Ramos (cell line): ENCODE measurements around the gene UMAD1.

Source experiments
- in situ Hi-C: fragments of 300-500 bp; cut with MboI; formaldehyde crosslinking; loops from one replicate; pipeline ENCODE4 v1.14.3; 2022; ENCODE audit warnings: low sequenced_read_pairs; ENCODE audit not compliant: unreplicated experiment

The UMAD1 gene

DNA sequence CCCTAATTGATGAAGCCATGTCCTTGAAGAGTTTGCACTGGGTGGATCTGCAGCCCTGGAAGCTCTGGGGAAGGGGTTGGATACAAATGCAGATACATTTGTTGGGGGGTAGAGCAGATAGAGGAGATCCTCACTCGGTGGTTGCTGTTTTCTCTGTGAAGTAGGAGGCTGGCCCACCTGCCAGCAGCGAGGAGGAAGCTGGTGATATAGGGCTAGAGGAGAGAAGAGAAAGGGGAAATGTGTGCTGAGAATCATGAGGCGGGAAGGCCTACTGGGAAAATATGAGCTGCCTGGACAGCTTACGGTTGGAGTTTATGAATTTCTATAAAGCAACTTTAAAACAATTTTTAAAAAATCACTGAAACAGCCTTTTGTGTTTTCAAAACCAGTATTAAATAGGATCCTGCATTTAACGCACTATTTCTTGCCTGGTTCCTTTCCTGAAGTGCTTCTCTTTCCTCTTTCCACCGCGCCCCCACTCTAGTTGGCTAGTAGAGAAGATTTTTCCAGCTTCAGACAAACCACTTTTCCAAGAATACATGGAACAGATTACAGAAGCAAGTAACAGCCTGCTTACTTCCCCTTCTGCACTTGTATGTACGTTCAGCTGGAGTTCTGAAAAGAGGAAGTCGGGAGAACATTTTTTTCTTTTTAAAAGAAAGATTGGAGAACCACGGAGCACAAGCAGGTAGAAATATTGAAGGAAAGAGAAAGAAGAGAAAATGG is 227.5 kb downstream of the UMAD1 start:
- in situ Hi-C loops = no loop called here

- in situ Hi-C loops = no loop called here
These were observed 228.0 kb downstream of the UMAD1 start for GRCh38 chr7:7868572-7868899.

GRCh38 chr7:7869036-7869435 is 228.5 kb downstream of the UMAD1 start:
- in situ Hi-C loops = no loop called here

- in situ Hi-C loops = no loop called here
These were observed 229.1 kb downstream of the UMAD1 start for GRCh38 chr7:7869651-7870050.

GRCh38 chr7:7870555-7870954 is 230.0 kb downstream of the UMAD1 start:
- in situ Hi-C loops = no loop called here

GRCh38 chr7:7876419-7876818 is 235.9 kb downstream of the UMAD1 start:
- in situ Hi-C loops = no loop called here

DNA sequence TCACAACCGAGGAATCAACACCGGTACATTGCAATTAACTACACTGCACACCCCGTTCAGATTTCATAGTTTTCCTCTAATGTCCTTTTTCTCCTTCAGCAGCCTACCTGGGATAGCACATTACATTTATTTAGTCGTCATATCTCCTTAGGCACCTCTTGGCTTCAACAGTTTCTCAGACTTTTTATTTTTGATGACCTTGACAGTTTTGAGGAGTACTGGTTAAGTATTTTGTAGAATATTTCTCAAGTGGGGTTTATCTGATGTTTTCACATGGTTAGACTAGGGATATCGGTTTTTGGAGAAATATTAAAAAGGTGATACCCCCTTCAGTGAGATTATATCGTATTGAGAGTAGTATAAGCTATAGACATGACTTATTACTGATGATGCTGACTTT is 241.0 kb downstream of the UMAD1 start:
- in situ Hi-C loops = no loop called here

- in situ Hi-C loops = no loop called here
These were observed 242.3 kb downstream of the UMAD1 start for GRCh38 chr7:7882888-7883287.

- in situ Hi-C loops = no loop called here
These were observed 242.8 kb downstream of the UMAD1 start for GRCh38 chr7:7883394-7883793.

DNA sequence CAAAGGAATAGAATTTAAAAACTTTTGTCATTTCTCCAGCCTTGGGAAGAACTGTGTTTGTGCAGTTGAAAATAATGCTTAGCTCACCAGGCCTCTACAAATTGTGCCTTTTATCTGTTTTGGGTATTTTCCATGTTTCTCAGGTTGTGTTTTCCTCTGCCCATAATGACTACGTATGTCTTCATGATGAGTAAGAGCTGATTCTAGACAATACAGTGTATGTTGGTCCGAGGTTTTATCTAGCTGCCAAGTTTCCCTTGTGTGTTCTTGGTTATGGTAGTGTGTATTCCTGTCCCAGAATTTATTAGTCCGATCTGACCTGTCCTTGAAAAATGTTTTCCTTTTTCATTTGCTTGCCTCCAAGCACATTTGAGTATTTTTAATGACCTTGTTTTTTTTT is 244.3 kb downstream of the UMAD1 start:
- in situ Hi-C loops = no loop called here

DNA sequence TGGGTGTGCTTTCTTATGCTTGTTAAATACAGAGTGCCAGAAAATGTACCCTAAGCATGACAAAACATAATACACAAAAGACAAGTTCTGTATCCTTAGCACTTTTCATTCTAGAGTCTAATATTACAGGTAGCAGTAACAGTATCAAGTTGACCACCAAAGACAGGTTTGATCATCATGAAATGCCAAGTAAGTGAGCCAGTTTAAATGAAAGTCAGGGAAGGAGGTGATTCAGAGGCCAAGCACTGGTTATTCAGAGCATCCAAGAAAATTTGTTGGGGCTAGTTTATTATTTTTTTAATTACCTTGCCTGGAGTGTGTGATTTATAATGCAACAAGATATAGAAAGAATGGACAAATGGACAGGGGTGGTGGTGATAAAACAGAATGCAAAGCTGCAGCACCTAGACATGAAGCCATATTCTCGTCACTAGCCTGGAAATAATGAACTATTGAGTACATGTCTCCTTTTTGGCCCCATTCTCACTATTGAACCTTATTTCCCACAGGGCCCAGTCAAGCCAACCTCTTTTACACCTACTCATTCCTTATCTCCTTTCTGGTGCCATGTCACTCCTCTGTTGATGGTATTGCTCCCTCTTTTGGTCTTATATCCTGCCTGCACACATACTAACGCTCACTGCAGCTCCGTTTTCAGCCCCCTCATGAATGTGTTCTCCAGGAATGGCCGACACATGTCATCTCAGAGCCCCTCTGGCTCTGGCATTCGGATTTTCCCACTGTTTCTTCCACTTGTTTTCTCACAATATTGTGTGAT is 249.4 kb downstream of the UMAD1 start:
- in situ Hi-C loops = no loop called here

- in situ Hi-C loops = no loop called here
These were observed 254.6 kb downstream of the UMAD1 start for GRCh38 chr7:7895004-7895650.

DNA sequence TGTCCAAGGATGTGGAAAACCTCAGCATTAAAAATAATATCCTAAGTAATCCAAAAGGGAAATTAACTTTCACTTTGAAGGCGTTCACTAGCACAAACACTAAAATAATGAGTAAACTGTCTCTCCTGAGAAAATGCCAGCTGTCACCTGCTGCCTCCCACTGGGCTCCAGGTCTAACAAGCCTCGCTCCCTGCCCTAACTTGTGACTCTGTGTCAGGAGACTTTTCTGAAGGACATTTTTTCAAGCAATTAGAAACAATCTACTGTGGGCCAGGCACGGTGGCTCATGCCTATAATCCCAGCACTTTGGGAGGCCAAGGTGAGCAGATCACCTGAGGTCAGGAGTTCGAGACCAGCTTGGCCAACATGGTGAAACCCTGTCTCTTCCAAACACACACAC is 255.2 kb downstream of the UMAD1 start:
- in situ Hi-C loops = no loop called here

GRCh38 chr7:7897509-7897908 is 257.0 kb downstream of the UMAD1 start:
- in situ Hi-C loops = no loop called here

GRCh38 chr7:7897949-7898515 is 257.5 kb downstream of the UMAD1 start:
- in situ Hi-C loops = no loop called here

DNA sequence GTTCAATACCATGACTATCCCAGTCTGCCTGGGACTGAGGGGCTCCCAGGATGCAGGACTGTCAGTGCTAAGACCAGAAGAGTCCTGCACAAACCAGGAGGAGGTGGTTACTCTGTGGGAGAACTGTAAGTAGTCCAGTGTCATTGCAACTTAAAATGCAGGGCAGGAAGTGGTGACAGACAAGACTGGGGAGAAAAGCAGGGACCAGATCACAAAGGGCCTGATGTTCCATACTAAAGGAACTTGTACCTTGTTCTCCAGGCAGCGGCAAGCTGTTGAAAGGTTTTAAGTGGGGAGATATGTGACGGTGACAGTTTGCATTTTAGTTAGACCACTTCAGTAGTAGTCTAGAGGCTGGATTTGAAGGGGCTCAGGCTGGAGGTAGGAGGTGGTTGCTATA is 262.3 kb downstream of the UMAD1 start:
- in situ Hi-C loops = no loop called here

DNA sequence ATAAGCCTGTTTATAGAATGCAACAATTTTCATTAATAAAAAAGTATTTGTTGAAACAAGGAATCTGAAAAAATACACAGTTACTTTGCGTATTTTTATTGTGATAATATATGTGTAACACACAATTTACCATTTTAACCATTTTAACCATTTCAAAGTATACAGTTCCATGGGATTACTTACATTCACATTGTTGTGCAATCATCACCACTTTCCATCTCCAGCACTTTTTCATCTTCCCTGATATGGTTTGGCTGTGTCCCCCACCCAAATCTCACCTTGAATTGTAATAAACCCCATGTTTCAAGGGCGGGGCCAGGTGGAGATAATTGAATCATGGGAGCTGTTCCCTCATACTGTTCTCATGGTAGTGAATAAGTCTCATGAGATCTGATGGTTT is 266.8 kb downstream of the UMAD1 start:
- in situ Hi-C loops = no loop called here

GRCh38 chr7:7908622-7909145 is 268.1 kb downstream of the UMAD1 start:
- in situ Hi-C loops = no loop called here

DNA sequence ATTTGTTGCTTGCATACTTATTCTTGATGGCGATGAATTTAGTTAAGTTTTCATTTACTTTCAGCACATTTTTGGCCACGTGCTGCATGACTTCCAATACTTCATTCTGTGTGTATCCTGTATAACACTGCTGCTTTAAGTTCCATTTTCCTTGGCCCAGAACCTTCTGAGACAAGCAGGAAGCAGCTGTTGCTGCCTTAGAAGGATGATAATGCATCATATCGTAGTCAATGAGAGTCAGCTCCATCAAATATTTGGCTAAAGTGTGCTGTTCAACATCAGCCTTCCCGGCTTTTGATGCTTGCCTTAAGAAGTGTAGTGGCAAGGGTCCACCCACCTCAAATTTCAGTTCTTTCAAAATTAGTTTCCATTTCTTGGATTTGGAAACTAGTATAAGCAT is 268.8 kb downstream of the UMAD1 start:
- in situ Hi-C loops = no loop called here

DNA sequence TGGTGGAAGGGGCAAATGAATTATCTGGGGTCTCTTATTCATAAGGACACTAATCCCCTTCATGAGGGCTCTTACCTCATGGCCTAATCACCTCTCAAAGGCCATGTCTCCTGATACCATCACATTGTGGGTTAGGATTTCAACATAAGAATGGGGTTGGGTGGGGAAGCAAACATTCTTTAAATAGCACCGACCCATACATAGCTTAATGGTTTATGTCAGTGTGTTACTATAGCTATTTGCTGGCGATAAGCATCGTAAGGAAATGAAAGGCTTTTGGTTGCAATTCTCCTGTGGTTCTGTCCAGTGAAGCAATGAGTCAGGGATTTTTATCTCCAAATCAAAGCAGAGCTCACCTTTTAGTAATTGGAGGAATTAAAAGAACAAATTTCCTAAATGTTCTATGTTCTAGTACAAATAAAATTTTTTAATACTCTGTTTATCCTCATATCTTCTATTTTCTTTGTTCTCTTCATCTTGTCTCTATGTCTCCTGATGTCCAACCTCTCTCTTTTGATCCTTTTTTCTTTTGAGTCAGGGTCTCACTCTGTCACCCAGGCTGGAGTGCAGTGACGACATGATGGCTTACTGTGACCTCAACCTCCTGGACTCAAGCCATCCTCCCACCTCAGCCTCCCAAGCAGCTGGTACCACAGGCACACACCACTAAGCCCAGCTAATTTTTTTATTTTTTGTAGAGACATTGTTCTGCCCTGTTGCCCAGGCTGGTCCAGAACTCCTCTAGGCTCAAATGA is 271.0 kb downstream of the UMAD1 start:
- in situ Hi-C loops = no loop called here
